ENCODE measurements around the gene TAF4B.

The TAF4B gene

GRCh38 chr18:26287644-26288043, 61.4 kb downstream of the TAF4B start:
- Histone ChIP-seq H3K4me2 (ENCODE audit: low read length, poor library complexity, severe bottlenecking) (no peak overlapping the region), H3K4me3 (ENCODE audit: insufficient read depth in 1 of 2, low read depth in 1 of 2, low read length in 2 of 2) (no peak overlapping the region), H3K9me3 (ENCODE audit: control insufficient read depth, low read length) (no peaks in the 10 kb centered on the region), H2BK12ac (ENCODE audit: low read length in 2 of 2) (no peak overlapping the region), H2BK5ac (ENCODE audit: low read depth, low read length, poor library complexity, severe bottlenecking) (no peak overlapping the region), H3K9ac (ENCODE audit: low read length) (no peak overlapping the region), H2AFZ (ENCODE audit: low read depth, low read length) (no peak overlapping the region), H3K4me1 (ENCODE audit: control insufficient read depth, insufficient read depth, low read depth, low read length) (no peaks in the 10 kb centered on the region), H3K4ac (ENCODE audit: low read depth in 1 of 2, low read length in 2 of 2) (no peak overlapping the region), H3K36me3 (ENCODE audit: control insufficient read depth in 1 of 2, insufficient read depth in 2 of 2, low read depth in 1 of 2, low read length in 2 of 2) (peaks cover 0 to 21% of the 10 kb centered on the region in 2 experiments), H3K18ac (ENCODE audit: low read depth in 1 of 2, low read length in 2 of 2) (no peak overlapping the region), H2BK15ac (ENCODE audit: low read depth, poor library complexity, severe bottlenecking) (no peak overlapping the region), H2BK120ac (ENCODE audit: low read depth, low read length) (no peak overlapping the region), H4K91ac (ENCODE audit: low read length) (no peak overlapping the region), H3K23ac (ENCODE audit: low read length in 2 of 2) (no peak overlapping the region), H2AK5ac (ENCODE audit: low read length, severe bottlenecking) (no peak overlapping the region), H4K8ac (ENCODE audit: low read length) (no peak overlapping the region), H3K27ac (ENCODE audit: low read length, poor library complexity, severe bottlenecking) (no peak overlapping the region), H3K79me1 (replicated peaks; ENCODE audit: low read length, poor library complexity, severe bottlenecking) (no peaks in the 10 kb centered on the region), H3K14ac (ENCODE audit: low read length in 2 of 2) (no peak overlapping the region), H3K27me3 (ENCODE audit: control insufficient read depth in 1 of 2, insufficient read depth in 1 of 2, low read length in 2 of 2) (no peaks in the 10 kb centered on the region)
- no peak for DNase-seq
- WGBS: 91% methylated on average over 2 of the region's 4 CpGs

DNA sequence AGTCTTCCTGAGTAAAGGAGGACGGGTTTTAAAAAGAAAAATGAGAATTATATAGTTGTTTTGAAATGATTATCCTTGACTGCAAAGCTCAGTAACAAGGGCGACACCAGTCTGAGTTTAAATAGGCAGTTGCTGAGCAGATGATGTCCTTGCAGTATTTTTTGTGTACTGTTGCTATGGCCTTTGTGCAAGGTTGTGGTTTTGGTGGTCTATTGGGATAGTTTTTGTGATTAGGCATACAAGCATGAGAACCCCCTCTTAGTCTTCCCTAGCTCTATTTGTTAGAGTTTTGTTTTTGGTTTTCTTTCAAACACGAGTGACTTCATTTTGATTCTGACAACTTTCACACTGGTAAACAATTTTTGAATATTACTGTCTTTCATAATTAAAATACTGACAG, 64.1 kb downstream of the TAF4B start:
- Histone ChIP-seq H3K27me3 (ENCODE audit: control insufficient read depth in 1 of 2, insufficient read depth in 1 of 2, low read length in 2 of 2) (no peaks in the 10 kb centered on the region), H4K91ac (ENCODE audit: low read length) (no peak overlapping the region), H3K14ac (ENCODE audit: low read length in 2 of 2) (no peak overlapping the region), H3K18ac (ENCODE audit: low read depth in 1 of 2, low read length in 2 of 2) (no peak overlapping the region), H3K9me3 (ENCODE audit: control insufficient read depth, low read length) (no peaks in the 10 kb centered on the region), H3K4me2 (ENCODE audit: low read length, poor library complexity, severe bottlenecking) (no peak overlapping the region), H3K9ac (ENCODE audit: low read length) (no peak overlapping the region), H3K4me3 (ENCODE audit: insufficient read depth in 1 of 2, low read depth in 1 of 2, low read length in 2 of 2) (no peak overlapping the region), H2AK5ac (ENCODE audit: low read length, severe bottlenecking) (no peak overlapping the region), H2AFZ (ENCODE audit: low read depth, low read length) (no peak overlapping the region), H2BK120ac (ENCODE audit: low read depth, low read length) (no peak overlapping the region), H3K27ac (ENCODE audit: low read length, poor library complexity, severe bottlenecking) (no peak overlapping the region), H3K23ac (ENCODE audit: low read length in 2 of 2) (no peak overlapping the region), H3K4me1 (ENCODE audit: control insufficient read depth, insufficient read depth, low read depth, low read length) (no peaks in the 10 kb centered on the region), H3K36me3 (ENCODE audit: control insufficient read depth in 1 of 2, insufficient read depth in 2 of 2, low read depth in 1 of 2, low read length in 2 of 2) (peaks cover 0 to 12% of the 10 kb centered on the region in 2 experiments), H3K4ac (ENCODE audit: low read depth in 1 of 2, low read length in 2 of 2) (no peak overlapping the region), H2BK12ac (ENCODE audit: low read length in 2 of 2) (no peak overlapping the region), H4K8ac (ENCODE audit: low read length) (no peak overlapping the region), H2BK5ac (ENCODE audit: low read depth, low read length, poor library complexity, severe bottlenecking) (no peak overlapping the region), H3K79me1 (replicated peaks; ENCODE audit: low read length, poor library complexity, severe bottlenecking) (no peaks in the 10 kb centered on the region), H2BK15ac (ENCODE audit: low read depth, poor library complexity, severe bottlenecking) (no peak overlapping the region)
- 75% methylated on average over 2 of the region's 3 CpGs for WGBS
- DNase-seq: no peak

DNA sequence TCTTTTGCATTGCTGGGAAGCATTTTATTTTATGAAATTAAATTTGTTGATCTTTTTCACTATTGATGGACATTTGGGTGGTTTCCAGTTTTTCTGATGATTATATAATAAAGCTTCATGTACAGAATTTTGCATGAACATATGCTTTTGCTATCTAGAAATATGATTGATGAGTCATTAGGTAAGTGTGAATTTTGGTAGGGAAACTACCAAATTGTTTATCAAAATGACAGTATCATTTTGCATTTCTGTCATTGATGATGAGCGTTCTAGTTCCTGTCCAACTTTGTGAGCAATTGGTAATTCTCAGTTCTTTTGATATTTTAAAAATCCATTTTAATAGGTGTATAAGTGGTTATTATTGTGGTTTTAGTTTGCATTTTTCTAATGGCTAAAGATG, 67.7 kb downstream of the TAF4B start:
- Histone ChIP-seq H3K36me3 (ENCODE audit: control insufficient read depth in 1 of 2, insufficient read depth in 2 of 2, low read depth in 1 of 2, low read length in 2 of 2) (no peaks in the 10 kb centered on the region), H3K4me2 (ENCODE audit: low read length, poor library complexity, severe bottlenecking) (no peak overlapping the region), H3K27ac (ENCODE audit: low read length, poor library complexity, severe bottlenecking) (no peak overlapping the region), H2BK120ac (ENCODE audit: low read depth, low read length) (no peak overlapping the region), H3K4ac (ENCODE audit: low read depth in 1 of 2, low read length in 2 of 2) (no peak overlapping the region), H2AFZ (ENCODE audit: low read depth, low read length) (no peak overlapping the region), H3K79me1 (replicated peaks; ENCODE audit: low read length, poor library complexity, severe bottlenecking) (no peaks in the 10 kb centered on the region), H3K18ac (ENCODE audit: low read depth in 1 of 2, low read length in 2 of 2) (no peak overlapping the region), H2BK12ac (ENCODE audit: low read length in 2 of 2) (no peak overlapping the region), H4K8ac (ENCODE audit: low read length) (no peak overlapping the region), H3K14ac (ENCODE audit: low read length in 2 of 2) (no peak overlapping the region), H2BK5ac (ENCODE audit: low read depth, low read length, poor library complexity, severe bottlenecking) (no peak overlapping the region), H3K27me3 (ENCODE audit: control insufficient read depth in 1 of 2, insufficient read depth in 1 of 2, low read length in 2 of 2) (no peaks in the 10 kb centered on the region), H3K23ac (ENCODE audit: low read length in 2 of 2) (no peak overlapping the region), H2BK15ac (ENCODE audit: low read depth, poor library complexity, severe bottlenecking) (no peak overlapping the region), H3K9ac (ENCODE audit: low read length) (no peak overlapping the region), H3K4me3 (ENCODE audit: insufficient read depth in 1 of 2, low read depth in 1 of 2, low read length in 2 of 2) (no peak overlapping the region), H2AK5ac (ENCODE audit: low read length, severe bottlenecking) (no peak overlapping the region), H3K4me1 (ENCODE audit: control insufficient read depth, insufficient read depth, low read depth, low read length) (no peaks in the 10 kb centered on the region), H3K9me3 (ENCODE audit: control insufficient read depth, low read length) (no peaks in the 10 kb centered on the region), H4K91ac (ENCODE audit: low read length) (no peak overlapping the region)
- 100% methylated on average over 1 of the region's 1 CpG for WGBS
- DNase-seq: no peak

DNA sequence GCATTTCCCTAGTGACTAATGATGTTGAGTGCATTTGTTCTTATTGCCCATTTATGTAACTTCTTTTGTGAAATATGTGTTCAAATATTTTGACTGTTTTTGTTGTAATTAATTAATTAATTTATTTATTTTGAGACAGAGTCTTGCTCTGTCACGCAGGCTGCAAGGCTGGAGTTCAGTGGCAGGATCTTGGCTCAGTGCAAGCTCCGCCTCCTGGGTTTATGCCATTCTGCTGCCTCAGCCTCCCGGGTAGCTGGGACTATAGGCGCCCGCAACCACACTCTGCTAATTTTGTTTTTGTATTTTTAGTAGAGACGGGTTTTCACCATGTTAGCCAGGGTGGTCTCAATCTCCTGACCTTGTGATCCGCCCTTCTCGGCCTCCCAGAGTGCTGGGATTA, 71.9 kb downstream of the TAF4B start:
- H2BK120ac ChIP-seq (ENCODE audit: low read depth, low read length): no peak overlapping the region
- no peak overlapping the region for H3K9ac ChIP-seq (ENCODE audit: low read length)
- no peak overlapping the region for H2BK15ac ChIP-seq (ENCODE audit: low read depth, poor library complexity, severe bottlenecking)
- no peak overlapping the region for H3K27ac ChIP-seq (ENCODE audit: low read length, poor library complexity, severe bottlenecking)
- peaks cover 2% of the 10 kb centered on the region for H3K4me1 ChIP-seq (ENCODE audit: control insufficient read depth, insufficient read depth, low read depth, low read length)
- no peak overlapping the region for H3K14ac ChIP-seq (ENCODE audit: low read length in 2 of 2)
- H3K27me3 ChIP-seq (ENCODE audit: control insufficient read depth in 1 of 2, insufficient read depth in 1 of 2, low read length in 2 of 2): no peaks in the 10 kb centered on the region
- no peak overlapping the region for H4K91ac ChIP-seq (ENCODE audit: low read length)
- H3K79me1 ChIP-seq (replicated peaks; ENCODE audit: low read length, poor library complexity, severe bottlenecking): no peaks in the 10 kb centered on the region
- WGBS: 98% methylated on average over 8 of the region's 8 CpGs
- DNase-seq: no peak
- H4K8ac ChIP-seq (ENCODE audit: low read length): no peak overlapping the region
- no peak overlapping the region for H2AFZ ChIP-seq (ENCODE audit: low read depth, low read length)
- H3K18ac ChIP-seq (ENCODE audit: low read depth in 1 of 2, low read length in 2 of 2): no peak overlapping the region
- H3K9me3 ChIP-seq (ENCODE audit: control insufficient read depth, low read length): no peaks in the 10 kb centered on the region
- no peak overlapping the region for H3K4me3 ChIP-seq (ENCODE audit: insufficient read depth in 1 of 2, low read depth in 1 of 2, low read length in 2 of 2)
- H2BK5ac ChIP-seq (ENCODE audit: low read depth, low read length, poor library complexity, severe bottlenecking): no peak overlapping the region
- H2AK5ac ChIP-seq (ENCODE audit: low read length, severe bottlenecking): no peak overlapping the region
- no peak overlapping the region for H2BK12ac ChIP-seq (ENCODE audit: low read length in 2 of 2)
- no peak overlapping the region for H3K4me2 ChIP-seq (ENCODE audit: low read length, poor library complexity, severe bottlenecking)
- no peak overlapping the region for H3K23ac ChIP-seq (ENCODE audit: low read length in 2 of 2)
- no peaks in the 10 kb centered on the region for H3K36me3 ChIP-seq (ENCODE audit: control insufficient read depth in 1 of 2, insufficient read depth in 2 of 2, low read depth in 1 of 2, low read length in 2 of 2)
- H3K4ac ChIP-seq (ENCODE audit: low read depth in 1 of 2, low read length in 2 of 2): no peak overlapping the region
